ENCODE results near the gene ARHGAP1. TPM values are rescaled to one million over a fixed set of nuclear protein-coding genes. Genes with fewer than 3 reads are reported as not detected.

Gene ARHGAP1
- total and polyA plus RNA-seq, 2 of the 13 experiments (the other 11 are each of a cell fraction or from before 2014, with no cell fraction given), result 18.6 to 30.3 TPM

DNA sequence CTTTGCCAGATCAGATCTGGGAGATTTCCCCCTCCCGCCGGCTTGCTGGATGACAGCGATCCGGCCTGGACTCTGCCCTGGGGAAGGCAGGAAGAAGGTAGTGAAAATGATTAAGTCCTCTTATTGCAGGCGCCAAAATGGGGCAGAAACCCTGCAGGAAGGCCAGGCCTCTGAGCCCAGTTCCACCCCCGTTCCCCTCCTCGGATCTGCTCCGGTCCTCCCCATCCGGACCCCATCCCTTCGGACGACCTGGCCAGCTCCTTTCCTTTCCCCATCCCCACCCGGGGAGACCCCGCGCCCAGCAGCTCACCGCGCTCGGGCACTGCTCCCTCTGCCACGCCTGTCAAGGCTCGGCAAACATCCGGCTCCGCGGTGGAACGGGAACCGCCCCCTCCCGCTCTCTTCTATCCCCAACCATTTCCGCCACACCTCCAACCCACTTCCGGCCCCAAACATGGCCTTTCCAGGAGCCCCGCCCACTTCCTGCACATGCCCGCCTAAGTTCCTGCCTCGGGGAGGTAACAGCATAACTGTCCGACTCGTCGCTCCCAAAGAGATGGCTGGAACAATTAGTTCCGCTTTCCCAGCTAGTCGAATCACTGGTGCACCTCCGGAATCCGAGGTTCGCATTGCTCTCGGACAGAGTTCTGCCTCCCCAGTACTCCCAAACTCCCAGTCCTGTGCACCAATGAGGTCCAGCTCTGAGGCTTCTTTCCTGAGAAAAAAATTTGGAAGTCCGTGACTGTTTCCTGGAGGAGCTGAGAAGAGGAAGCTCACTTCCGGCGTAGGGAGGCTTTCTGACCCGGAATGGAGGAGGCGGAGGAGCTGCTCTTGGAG lies at the start of gene ARHGAP1, which contains the start of gene ZNF408 (continued):
- TF ChIP-seq ZNF143 (CRISPR knock-in tag; IDR thresholded peaks at IDR 0.05) (no peak), ZNF672 (CRISPR knock-in tag; IDR thresholded peaks at IDR 0.05) (no peak), ZFAT (CRISPR knock-in tag; conservative IDR thresholded peaks at IDR 0.05) (no peak), BCL6 (CRISPR knock-in tag; IDR thresholded peaks at IDR 0.05) (0 out of 2 replicates have a peak, but pooled peaks have one; percentile 45), PHF21A (CRISPR knock-in tag; IDR thresholded peaks at IDR 0.05) (peak; percentile 84), MTF2 (CRISPR knock-in tag; IDR thresholded peaks at IDR 0.05; ENCODE audit: borderline replicate concordance) (no peak), FIP1L1 (IDR thresholded peaks at IDR 0.05; ENCODE audit: borderline replicate concordance, insufficient read depth, low read depth, low read length) (no peak), ZBTB42 (CRISPR knock-in tag; IDR thresholded peaks at IDR 0.05) (no peak), PRPF4 (IDR thresholded peaks at IDR 0.05; ENCODE audit: low read depth, low read length, poor library complexity, severe bottlenecking) (no peak), MBD4 (IDR thresholded peaks at IDR 0.05; ENCODE audit: borderline replicate concordance, low read length) (no peak), ZNF451 (CRISPR knock-in tag; IDR thresholded peaks at IDR 0.05) (no peak), FOSL1 (CRISPR knock-in tag; IDR thresholded peaks at IDR 0.05; ENCODE audit: borderline replicate concordance) (no peak), TEAD2 (CRISPR knock-in tag; IDR thresholded peaks at IDR 0.05) (no peak), ZBTB38 (CRISPR knock-in tag; IDR thresholded peaks at IDR 0.05) (peak; percentile 72; the same call in 1 of the 2 replicates), IRX3 (CRISPR knock-in tag; IDR thresholded peaks at IDR 0.05; ENCODE audit: borderline replicate concordance, low read depth) (no peak), ISX (CRISPR knock-in tag; conservative IDR thresholded peaks at IDR 0.05) (no peak), ETV6 (CRISPR knock-in tag; conservative IDR thresholded peaks at IDR 0.05) (0 out of 2 replicates have a peak, but pooled peaks have one; percentile 35), HNRNPL (IDR thresholded peaks at IDR 0.05; ENCODE audit: low read depth, low read length) (0 out of 2 replicates have a peak, but pooled peaks have one; percentile 64), ZNF501 (CRISPR knock-in tag; IDR thresholded peaks at IDR 0.05) (peak; percentile 73; the same call in 1 of the 2 replicates), ZNF781 (CRISPR knock-in tag; IDR thresholded peaks at IDR 0.05; ENCODE audit: borderline replicate concordance, not compliant biosample characterization) (peak; percentile 17), ZNF441 (CRISPR knock-in tag; IDR thresholded peaks at IDR 0.05; ENCODE audit: borderline replicate concordance) (no peak)
- TF ChIP-seq, protein P1, sequence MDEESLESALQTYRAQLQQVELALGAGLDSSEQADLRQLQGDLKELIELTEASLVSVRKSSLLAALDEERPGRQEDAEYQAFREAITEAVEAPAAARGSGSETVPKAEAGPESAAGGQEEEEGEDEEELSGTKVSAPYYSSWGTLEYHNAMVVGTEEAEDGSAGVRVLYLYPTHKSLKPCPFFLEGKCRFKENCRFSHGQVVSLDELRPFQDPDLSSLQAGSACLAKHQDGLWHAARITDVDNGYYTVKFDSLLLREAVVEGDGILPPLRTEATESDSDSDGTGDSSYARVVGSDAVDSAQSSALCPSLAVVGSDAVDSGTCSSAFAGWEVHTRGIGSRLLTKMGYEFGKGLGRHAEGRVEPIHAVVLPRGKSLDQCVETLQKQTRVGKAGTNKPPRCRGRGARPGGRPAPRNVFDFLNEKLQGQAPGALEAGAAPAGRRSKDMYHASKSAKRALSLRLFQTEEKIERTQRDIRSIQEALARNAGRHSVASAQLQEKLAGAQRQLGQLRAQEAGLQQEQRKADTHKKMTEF (CRISPR knock-in tag; IDR thresholded peaks at IDR 0.05), result peak; percentile 89
- TF ChIP-seq, protein P2, sequence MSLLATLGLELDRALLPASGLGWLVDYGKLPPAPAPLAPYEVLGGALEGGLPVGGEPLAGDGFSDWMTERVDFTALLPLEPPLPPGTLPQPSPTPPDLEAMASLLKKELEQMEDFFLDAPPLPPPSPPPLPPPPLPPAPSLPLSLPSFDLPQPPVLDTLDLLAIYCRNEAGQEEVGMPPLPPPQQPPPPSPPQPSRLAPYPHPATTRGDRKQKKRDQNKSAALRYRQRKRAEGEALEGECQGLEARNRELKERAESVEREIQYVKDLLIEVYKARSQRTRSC (CRISPR knock-in tag; IDR thresholded peaks at IDR 0.05; ENCODE audit: low read depth), result no peak
- TF ChIP-seq, protein P3, sequence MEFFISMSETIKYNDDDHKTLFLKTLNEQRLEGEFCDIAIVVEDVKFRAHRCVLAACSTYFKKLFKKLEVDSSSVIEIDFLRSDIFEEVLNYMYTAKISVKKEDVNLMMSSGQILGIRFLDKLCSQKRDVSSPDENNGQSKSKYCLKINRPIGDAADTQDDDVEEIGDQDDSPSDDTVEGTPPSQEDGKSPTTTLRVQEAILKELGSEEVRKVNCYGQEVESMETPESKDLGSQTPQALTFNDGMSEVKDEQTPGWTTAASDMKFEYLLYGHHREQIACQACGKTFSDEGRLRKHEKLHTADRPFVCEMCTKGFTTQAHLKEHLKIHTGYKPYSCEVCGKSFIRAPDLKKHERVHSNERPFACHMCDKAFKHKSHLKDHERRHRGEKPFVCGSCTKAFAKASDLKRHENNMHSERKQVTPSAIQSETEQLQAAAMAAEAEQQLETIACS (CRISPR knock-in tag; IDR thresholded peaks at IDR 0.05), result no peak
- TF ChIP-seq, protein P4, sequence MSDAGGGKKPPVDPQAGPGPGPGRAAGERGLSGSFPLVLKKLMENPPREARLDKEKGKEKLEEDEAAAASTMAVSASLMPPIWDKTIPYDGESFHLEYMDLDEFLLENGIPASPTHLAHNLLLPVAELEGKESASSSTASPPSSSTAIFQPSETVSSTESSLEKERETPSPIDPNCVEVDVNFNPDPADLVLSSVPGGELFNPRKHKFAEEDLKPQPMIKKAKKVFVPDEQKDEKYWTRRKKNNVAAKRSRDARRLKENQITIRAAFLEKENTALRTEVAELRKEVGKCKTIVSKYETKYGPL (CRISPR knock-in tag; IDR thresholded peaks at IDR 0.05), result no peak

Measured in HepG2 (cell line).